ENCODE results near the gene TTC34.

Gene TTC34

GRCh38 chr1:2811533-2811918 lies 10.0 kb upstream of the TTC34 start:
- Histone ChIP-seq H3K4me1 (ENCODE audit: low read length) (no peaks in the 10 kb centered on the region), H3K79me2 (ENCODE audit: low read length) (no peaks in the 10 kb centered on the region), H3K36me3 (replicated peaks; ENCODE audit: low read depth, low read length) (no peaks in the 10 kb centered on the region), H4K20me1 (ENCODE audit: insufficient read depth, low read length) (no peaks in the 10 kb centered on the region), H3K27ac (ENCODE audit: low read length) (no peak overlapping the region), H3K9ac (ENCODE audit: low read length) (no peak overlapping the region), H2AFZ (ENCODE audit: low read depth, low read length) (no peak overlapping the region), H3K27me3 (ENCODE audit: low read depth, low read length) (no peaks in the 10 kb centered on the region), H3K4me2 (ENCODE audit: low read length) (no peak overlapping the region), H3K4me3 (ENCODE audit: low read length) (no peak overlapping the region), H3K9me3 (ENCODE audit: insufficient read depth, low read length) (no peaks in the 10 kb centered on the region)
- TF ChIP-seq EZH2phosphoT487 (IDR thresholded peaks at IDR 0.05; ENCODE audit: low read depth) (no peak), CTCF (IDR thresholded peaks at IDR 0.05; ENCODE audit: low read depth, low read length) (no peak)

GRCh38 chr1:2810899-2811532 lies 9.5 kb upstream of the TTC34 start:
- Histone ChIP-seq H2AFZ (ENCODE audit: low read depth, low read length) (no peak overlapping the region), H3K4me2 (ENCODE audit: low read length) (no peak overlapping the region), H3K36me3 (replicated peaks; ENCODE audit: low read depth, low read length) (no peaks in the 10 kb centered on the region), H3K9ac (ENCODE audit: low read length) (no peak overlapping the region), H3K4me3 (ENCODE audit: low read length) (no peak overlapping the region), H4K20me1 (ENCODE audit: insufficient read depth, low read length) (no peaks in the 10 kb centered on the region), H3K27ac (ENCODE audit: low read length) (no peak overlapping the region), H3K9me3 (ENCODE audit: insufficient read depth, low read length) (no peaks in the 10 kb centered on the region), H3K27me3 (ENCODE audit: low read depth, low read length) (no peaks in the 10 kb centered on the region), H3K4me1 (ENCODE audit: low read length) (no peaks in the 10 kb centered on the region), H3K79me2 (ENCODE audit: low read length) (no peaks in the 10 kb centered on the region)
- TF ChIP-seq EZH2phosphoT487 (IDR thresholded peaks at IDR 0.05; ENCODE audit: low read depth): no peak
- TF ChIP-seq CTCF (IDR thresholded peaks at IDR 0.05; ENCODE audit: low read depth, low read length): no peak

GRCh38 chr1:2810281-2810680 lies 8.8 kb upstream of the TTC34 start:
- H4K20me1 ChIP-seq (ENCODE audit: insufficient read depth, low read length): no peaks in the 10 kb centered on the region
- TF ChIP-seq EZH2phosphoT487 (IDR thresholded peaks at IDR 0.05; ENCODE audit: low read depth): no peak
- no peak overlapping the region for H3K9ac ChIP-seq (ENCODE audit: low read length)
- no peak overlapping the region for H2AFZ ChIP-seq (ENCODE audit: low read depth, low read length)
- H3K27ac ChIP-seq (ENCODE audit: low read length): no peak overlapping the region
- no peak overlapping the region for H3K4me2 ChIP-seq (ENCODE audit: low read length)
- H3K79me2 ChIP-seq (ENCODE audit: low read length): no peaks in the 10 kb centered on the region
- no peak overlapping the region for H3K4me3 ChIP-seq (ENCODE audit: low read length)
- H3K9me3 ChIP-seq (ENCODE audit: insufficient read depth, low read length): no peaks in the 10 kb centered on the region
- H3K27me3 ChIP-seq (ENCODE audit: low read depth, low read length): no peaks in the 10 kb centered on the region
- H3K4me1 ChIP-seq (ENCODE audit: low read length): no peaks in the 10 kb centered on the region
- no peaks in the 10 kb centered on the region for H3K36me3 ChIP-seq (replicated peaks; ENCODE audit: low read depth, low read length)

- no peaks in the 10 kb centered on the region for H3K36me3 ChIP-seq (replicated peaks; ENCODE audit: low read depth, low read length)
- no peaks in the 10 kb centered on the region for H3K9me3 ChIP-seq (ENCODE audit: insufficient read depth, low read length)
- H3K79me2 ChIP-seq (ENCODE audit: low read length): no peaks in the 10 kb centered on the region
- H3K4me3 ChIP-seq (ENCODE audit: low read length): no peak overlapping the region
- no peaks in the 10 kb centered on the region for H3K4me1 ChIP-seq (ENCODE audit: low read length)
- H3K27me3 ChIP-seq (ENCODE audit: low read depth, low read length): no peaks in the 10 kb centered on the region
- no peak overlapping the region for H3K9ac ChIP-seq (ENCODE audit: low read length)
- no peak overlapping the region for H3K4me2 ChIP-seq (ENCODE audit: low read length)
- TF ChIP-seq EZH2phosphoT487 (IDR thresholded peaks at IDR 0.05; ENCODE audit: low read depth) (no peak), CTCF (IDR thresholded peaks at IDR 0.05; ENCODE audit: low read depth, low read length) (no peak)
- no peak overlapping the region for H2AFZ ChIP-seq (ENCODE audit: low read depth, low read length)
- H4K20me1 ChIP-seq (ENCODE audit: insufficient read depth, low read length): no peaks in the 10 kb centered on the region
- no peak overlapping the region for H3K27ac ChIP-seq (ENCODE audit: low read length)
Measured at GRCh38 chr1:2809656-2810055, 8.2 kb upstream of the TTC34 start.
